ENCODE measurements around the gene SLC1A5.
A peak's percentile ranks its signal among the peaks of the same experiment; 100 is the strongest.
"Not testable (repeated sequence)": the region's sequence is repeated elsewhere in the genome, so short reads cannot be mapped to it uniquely, and the experiment has no call there.

SLC1A5 gene

GRCh38 chr19:46821512-46822409 is 33.4 kb upstream of the SLC1A5 start:
- Histone ChIP-seq H3K9me3 (ENCODE audit: control insufficient read depth in 2 of 2, low read length in 2 of 2) (no peaks in the 10 kb centered on the region), H3K4me3 (ENCODE audit: low read length in 2 of 2) (peak overlapping the region; percentile 22 to 37), H3K9ac (ENCODE audit: low read depth in 1 of 2, low read length in 2 of 2) (peak overlapping the region; percentile 24 to 27), H3K27me3 (ENCODE audit: control insufficient read depth in 2 of 2, insufficient read depth in 2 of 2, low read length in 2 of 2) (no peaks in the 10 kb centered on the region), H3K27ac (ENCODE audit: low read depth in 2 of 2, low read length in 2 of 2) (peak overlapping the region; percentile 77 to 86), H3K4me1 (ENCODE audit: control insufficient read depth in 2 of 2, insufficient read depth in 2 of 2, low read length in 2 of 2) (peaks cover 22 to 23% of the 10 kb centered on the region in 2 donors), H3K36me3 (ENCODE audit: control insufficient read depth in 2 of 2, insufficient read depth in 2 of 2, low read length in 2 of 2) (no peaks in the 10 kb centered on the region)

DNA sequence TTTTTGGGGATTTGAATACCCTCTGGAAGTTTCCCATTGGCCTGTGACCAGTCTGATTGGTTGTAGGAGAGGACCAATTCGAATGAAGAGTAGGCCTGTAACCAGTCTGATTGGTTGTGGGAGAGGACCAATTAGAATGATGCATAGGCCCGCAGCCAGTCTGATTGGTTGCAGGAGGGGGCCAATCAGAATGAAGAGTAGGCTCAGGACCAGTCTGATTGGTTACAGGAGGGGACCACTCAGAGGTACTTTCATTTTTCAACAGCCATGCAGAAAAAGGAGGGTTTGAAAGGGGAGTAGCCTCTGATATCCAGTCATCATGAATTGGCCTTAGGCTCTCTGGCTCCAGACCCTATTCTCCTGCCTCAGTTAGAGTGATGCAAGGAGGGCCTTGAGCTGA is 30.4 kb upstream of the SLC1A5 start:
- H3K27ac ChIP-seq (ENCODE audit: low read depth in 2 of 2, low read length in 2 of 2) = no peak overlapping the region
- H3K36me3 ChIP-seq (ENCODE audit: control insufficient read depth in 2 of 2, insufficient read depth in 2 of 2, low read length in 2 of 2) = no peaks in the 10 kb centered on the region
- H3K9ac ChIP-seq (ENCODE audit: low read depth in 1 of 2, low read length in 2 of 2) = no peak overlapping the region
- H3K4me1 ChIP-seq (ENCODE audit: control insufficient read depth in 2 of 2, insufficient read depth in 2 of 2, low read length in 2 of 2) = peaks cover 23 to 24% of the 10 kb centered on the region in 2 donors
- no peaks in the 10 kb centered on the region for H3K27me3 ChIP-seq (ENCODE audit: control insufficient read depth in 2 of 2, insufficient read depth in 2 of 2, low read length in 2 of 2)
- no peak overlapping the region for H3K4me3 ChIP-seq (ENCODE audit: low read length in 2 of 2)
- H3K9me3 ChIP-seq (ENCODE audit: control insufficient read depth in 2 of 2, low read length in 2 of 2) = no peaks in the 10 kb centered on the region

DNA sequence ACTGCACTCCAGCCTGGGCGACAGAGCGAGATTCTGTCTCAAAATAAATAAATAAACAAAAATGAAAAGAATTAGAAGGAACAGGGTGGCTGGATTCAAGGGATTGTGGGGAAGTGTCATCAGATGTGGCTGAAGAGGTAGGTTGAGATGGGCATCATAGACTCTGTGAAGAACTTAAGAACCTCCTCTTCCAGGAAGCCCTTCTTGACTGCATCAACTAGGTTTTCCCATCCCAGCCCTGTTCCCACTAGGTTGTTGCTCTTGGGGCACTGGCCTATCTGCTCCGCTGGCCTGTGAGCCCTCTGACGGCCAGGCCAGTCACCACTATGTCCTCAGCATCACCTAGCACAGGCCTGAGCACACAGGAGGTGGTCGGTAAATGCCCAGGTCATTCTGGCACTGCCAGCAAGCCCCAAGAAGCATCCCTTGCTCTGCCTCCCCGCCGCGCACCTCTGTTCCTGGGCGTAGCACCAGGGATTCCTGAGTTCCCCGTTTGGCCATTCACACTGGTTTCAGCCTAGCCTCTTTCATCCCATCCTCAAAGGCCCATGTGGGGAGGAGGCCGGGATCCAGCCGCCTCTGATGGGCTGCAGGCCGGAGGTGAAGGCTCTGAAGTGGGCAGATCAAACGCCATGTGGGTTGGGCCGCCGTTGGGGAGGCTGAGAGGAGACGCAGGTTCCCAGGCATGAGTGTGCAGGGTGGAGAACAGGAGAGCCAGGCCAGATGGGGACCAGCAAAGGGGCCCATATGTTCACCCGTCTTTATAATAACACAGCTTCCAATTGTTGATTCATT is 27.6 kb upstream of the SLC1A5 start:
- H3K36me3 ChIP-seq (ENCODE audit: control insufficient read depth in 2 of 2, insufficient read depth in 2 of 2, low read length in 2 of 2) = no peaks in the 10 kb centered on the region
- H3K9me3 ChIP-seq (ENCODE audit: control insufficient read depth in 2 of 2, low read length in 2 of 2) = no peaks in the 10 kb centered on the region
- H3K27ac ChIP-seq (ENCODE audit: low read depth in 2 of 2, low read length in 2 of 2) = no peak overlapping the region
- no peak overlapping the region for H3K4me3 ChIP-seq (ENCODE audit: low read length in 2 of 2)
- H3K27me3 ChIP-seq (ENCODE audit: control insufficient read depth in 2 of 2, insufficient read depth in 2 of 2, low read length in 2 of 2) = no peaks in the 10 kb centered on the region
- no peak overlapping the region for H3K9ac ChIP-seq (ENCODE audit: low read depth in 1 of 2, low read length in 2 of 2)
- H3K4me1 ChIP-seq (ENCODE audit: control insufficient read depth in 2 of 2, insufficient read depth in 2 of 2, low read length in 2 of 2) = peaks cover 10 to 14% of the 10 kb centered on the region in 2 donors

GRCh38 chr19:46813839-46814358 is 25.5 kb upstream of the SLC1A5 start:
- no peaks in the 10 kb centered on the region for H3K36me3 ChIP-seq (ENCODE audit: control insufficient read depth in 2 of 2, insufficient read depth in 2 of 2, low read length in 2 of 2)

GRCh38 chr19:46812977-46813838 is 24.8 kb upstream of the SLC1A5 start:
- H3K9ac ChIP-seq (ENCODE audit: low read depth in 1 of 2, low read length in 2 of 2) = no peak overlapping the region
- no peaks in the 10 kb centered on the region for H3K36me3 ChIP-seq (ENCODE audit: control insufficient read depth in 2 of 2, insufficient read depth in 2 of 2, low read length in 2 of 2)
- H3K27me3 ChIP-seq (ENCODE audit: control insufficient read depth in 2 of 2, insufficient read depth in 2 of 2, low read length in 2 of 2) = no peaks in the 10 kb centered on the region
- H3K4me3 ChIP-seq (ENCODE audit: low read length in 2 of 2) = no peak overlapping the region
- H3K27ac ChIP-seq (ENCODE audit: low read depth in 2 of 2, low read length in 2 of 2) = no peak overlapping the region
- H3K4me1 ChIP-seq (ENCODE audit: control insufficient read depth in 2 of 2, insufficient read depth in 2 of 2, low read length in 2 of 2) = peaks cover 0 to 4% of the 10 kb centered on the region in 2 donors
- H3K9me3 ChIP-seq (ENCODE audit: control insufficient read depth in 2 of 2, low read length in 2 of 2) = no peaks in the 10 kb centered on the region

More at GRCh38 chr19:46813839-46814358, 25.5 kb upstream of the SLC1A5 start:
- Histone ChIP-seq H3K27ac (ENCODE audit: low read depth in 2 of 2, low read length in 2 of 2) (no peak overlapping the region), H3K4me3 (ENCODE audit: low read length in 2 of 2) (no peak overlapping the region), H3K9ac (ENCODE audit: low read depth in 1 of 2, low read length in 2 of 2) (no peak overlapping the region), H3K27me3 (ENCODE audit: control insufficient read depth in 2 of 2, insufficient read depth in 2 of 2, low read length in 2 of 2) (no peaks in the 10 kb centered on the region), H3K9me3 (ENCODE audit: control insufficient read depth in 2 of 2, low read length in 2 of 2) (no peaks in the 10 kb centered on the region), H3K4me1 (ENCODE audit: control insufficient read depth in 2 of 2, insufficient read depth in 2 of 2, low read length in 2 of 2) (peaks cover 0 to 4% of the 10 kb centered on the region in 2 donors)

DNA sequence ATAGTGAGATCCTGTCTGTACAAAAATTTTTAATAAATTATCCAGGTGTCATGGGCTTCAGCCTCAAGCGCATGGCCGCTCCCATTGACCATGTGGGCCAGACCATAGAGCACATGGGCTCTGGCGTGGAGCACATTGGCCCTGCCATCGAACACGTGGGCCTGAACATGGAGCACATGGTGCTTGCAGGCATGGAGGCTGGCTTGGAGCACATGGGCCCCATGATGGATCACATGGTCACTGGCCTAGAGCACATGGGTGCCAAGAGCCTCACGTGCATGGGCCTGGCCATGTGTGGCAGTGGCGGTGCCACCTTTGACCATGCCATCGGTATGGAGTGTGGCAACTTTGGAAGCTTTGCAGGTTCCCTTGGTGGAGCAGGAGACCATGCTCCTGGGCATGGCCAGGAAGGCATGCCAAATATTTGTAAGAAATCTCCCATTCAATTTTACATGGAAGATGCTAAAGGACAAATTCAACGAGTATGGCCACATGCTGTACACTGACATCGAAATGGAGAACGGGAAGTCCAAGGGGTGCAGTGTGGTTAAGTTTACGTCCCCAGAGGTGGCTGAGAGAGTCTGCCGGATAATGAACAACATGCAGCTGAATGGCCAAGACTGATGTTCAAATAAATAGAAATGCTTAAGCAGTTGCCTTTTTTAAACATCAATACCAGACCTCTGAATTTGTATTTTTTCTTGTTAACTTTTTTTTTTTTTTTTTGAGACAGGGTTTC is 21.3 kb upstream of the SLC1A5 start:
- Histone ChIP-seq H3K27me3 (ENCODE audit: control insufficient read depth in 2 of 2, insufficient read depth in 2 of 2, low read length in 2 of 2) (no peaks in the 10 kb centered on the region), H3K36me3 (ENCODE audit: control insufficient read depth in 2 of 2, insufficient read depth in 2 of 2, low read length in 2 of 2) (no peaks in the 10 kb centered on the region), H3K4me3 (ENCODE audit: low read length in 2 of 2) (no peak overlapping the region), H3K27ac (ENCODE audit: low read depth in 2 of 2, low read length in 2 of 2) (no peak overlapping the region), H3K4me1 (ENCODE audit: control insufficient read depth in 2 of 2, insufficient read depth in 2 of 2, low read length in 2 of 2) (peaks cover 0 to 4% of the 10 kb centered on the region in 2 donors), H3K9ac (ENCODE audit: low read depth in 1 of 2, low read length in 2 of 2) (no peak overlapping the region), H3K9me3 (ENCODE audit: control insufficient read depth in 2 of 2, low read length in 2 of 2) (no peaks in the 10 kb centered on the region)

- Histone ChIP-seq H3K27ac (ENCODE audit: low read depth in 2 of 2, low read length in 2 of 2) (no peak overlapping the region), H3K9me3 (ENCODE audit: control insufficient read depth in 2 of 2, low read length in 2 of 2) (no peaks in the 10 kb centered on the region), H3K27me3 (ENCODE audit: control insufficient read depth in 2 of 2, insufficient read depth in 2 of 2, low read length in 2 of 2) (no peaks in the 10 kb centered on the region), H3K4me1 (ENCODE audit: control insufficient read depth in 2 of 2, insufficient read depth in 2 of 2, low read length in 2 of 2) (peaks cover 0 to 5% of the 10 kb centered on the region in 2 donors), H3K36me3 (ENCODE audit: control insufficient read depth in 2 of 2, insufficient read depth in 2 of 2, low read length in 2 of 2) (no peaks in the 10 kb centered on the region), H3K4me3 (ENCODE audit: low read length in 2 of 2) (no peak overlapping the region), H3K9ac (ENCODE audit: low read depth in 1 of 2, low read length in 2 of 2) (no peak overlapping the region)
Measured at GRCh38 chr19:46806656-46807055, 18.3 kb upstream of the SLC1A5 start.

DNA sequence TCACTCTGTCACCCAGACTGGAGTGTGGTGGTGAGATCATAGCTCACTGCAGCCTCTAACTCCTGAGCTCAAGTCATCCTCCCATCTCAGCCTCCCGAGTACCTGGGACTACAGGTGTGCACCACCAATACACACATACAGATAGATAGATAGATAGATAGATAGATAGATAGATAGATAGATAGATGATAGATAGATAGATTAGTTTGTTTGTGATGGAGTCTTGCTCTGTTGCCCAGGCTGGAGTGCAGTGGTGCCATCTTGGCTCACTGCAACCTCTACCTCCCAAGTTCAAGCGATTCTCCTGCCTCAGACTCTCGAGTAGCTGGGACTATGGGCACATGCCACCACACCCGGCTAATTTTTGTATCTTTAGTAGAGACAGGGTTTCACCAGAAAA is 16.0 kb upstream of the SLC1A5 start:
- not testable (repeated sequence) for H3K4me3 ChIP-seq (ENCODE audit: low read length in 2 of 2); H3K27me3 ChIP-seq (ENCODE audit: control insufficient read depth in 2 of 2, insufficient read depth in 2 of 2, low read length in 2 of 2); H3K27ac ChIP-seq (ENCODE audit: low read depth in 2 of 2, low read length in 2 of 2); H3K9me3 ChIP-seq (ENCODE audit: control insufficient read depth in 2 of 2, low read length in 2 of 2); H3K9ac ChIP-seq (ENCODE audit: low read depth in 1 of 2, low read length in 2 of 2); H3K4me1 ChIP-seq (ENCODE audit: control insufficient read depth in 2 of 2, insufficient read depth in 2 of 2, low read length in 2 of 2); H3K36me3 ChIP-seq (ENCODE audit: control insufficient read depth in 2 of 2, insufficient read depth in 2 of 2, low read length in 2 of 2)

- no peaks in the 10 kb centered on the region for H3K36me3 ChIP-seq (ENCODE audit: control insufficient read depth in 2 of 2, insufficient read depth in 2 of 2, low read length in 2 of 2)
- peaks cover 0 to 5% of the 10 kb centered on the region in 2 donors for H3K4me1 ChIP-seq (ENCODE audit: control insufficient read depth in 2 of 2, insufficient read depth in 2 of 2, low read length in 2 of 2)
- no peaks in the 10 kb centered on the region for H3K27me3 ChIP-seq (ENCODE audit: control insufficient read depth in 2 of 2, insufficient read depth in 2 of 2, low read length in 2 of 2)
- no peak overlapping the region for H3K4me3 ChIP-seq (ENCODE audit: low read length in 2 of 2)
- H3K9me3 ChIP-seq (ENCODE audit: control insufficient read depth in 2 of 2, low read length in 2 of 2) = no peaks in the 10 kb centered on the region
- no peak overlapping the region for H3K9ac ChIP-seq (ENCODE audit: low read depth in 1 of 2, low read length in 2 of 2)
- peak overlapping the region in 1 of 2 donors; percentile 37 for H3K27ac ChIP-seq (ENCODE audit: low read depth in 2 of 2, low read length in 2 of 2)
Measured at GRCh38 chr19:46803555-46803954, 15.2 kb upstream of the SLC1A5 start.
